ENCODE data around the gene C13orf46. TPM values are rescaled to one million over a fixed set of nuclear protein-coding genes. Genes with fewer than 3 reads are reported as not detected.

The C13orf46 gene
- polyA plus RNA-seq, 10 donors = 0.20 to 0.45 (median 0.28) TPM

- DNase-seq = no peak
Observed at GRCh38 chr13:113972451-113973217, 1.2 kb downstream of the C13orf46 start.

GRCh38 chr13:113971471-113972231, 2.2 kb downstream of the C13orf46 start:
- no peak for DNase-seq

- DNase-seq = no peak
Observed at GRCh38 chr13:113970810-113971470, 2.9 kb downstream of the C13orf46 start.

- no peak for DNase-seq
Observed at GRCh38 chr13:113969973-113970611, 3.8 kb downstream of the C13orf46 start.

GRCh38 chr13:113969311-113969972, 4.4 kb downstream of the C13orf46 start:
- DNase-seq = no peak

- no peak for DNase-seq
Observed at GRCh38 chr13:113968463-113969310, 5.2 kb downstream of the C13orf46 start.

GRCh38 chr13:113967729-113968462, 6.0 kb downstream of the C13orf46 start:
- no peak for DNase-seq

- DNase-seq = no peak
Observed at GRCh38 chr13:113967206-113967720, 6.6 kb downstream of the C13orf46 start.

- DNase-seq = no peak
Observed at GRCh38 chr13:113965968-113966884, 7.7 kb downstream of the C13orf46 start.

- DNase-seq = no peak
Observed at GRCh38 chr13:113965383-113965874, 8.4 kb downstream of the C13orf46 start.

- no peak for DNase-seq
Observed at GRCh38 chr13:113964251-113964995, 9.5 kb downstream of the C13orf46 start.

GRCh38 chr13:113963376-113963775, 10.5 kb downstream of the C13orf46 start:
- no peak for DNase-seq

- DNase-seq = no peak
Observed at GRCh38 chr13:113962975-113963374, 10.9 kb downstream of the C13orf46 start.

- no peak for DNase-seq
Observed at GRCh38 chr13:113962386-113962785, 11.5 kb downstream of the C13orf46 start.

GRCh38 chr13:113960276-113960948, 13.5 kb downstream of the C13orf46 start:
- no peak for DNase-seq

- no peak for DNase-seq
Observed at GRCh38 chr13:113959198-113959597, 14.7 kb downstream of the C13orf46 start.

- DNase-seq = no peak
Observed at GRCh38 chr13:113958373-113958772, 15.5 kb downstream of the C13orf46 start.

Measured in muscle of back (tissue), 11 donors.